GM21526 (cell line): ENCODE measurements around the gene MARVELD3.

ENCODE experiments used
- ATAC-seq: cut with Tn5 transposase; IDR thresholded peaks from one replicate; pipeline ENCODE4 v1.9.1; 2021; ENCODE audit warnings: moderate library complexity; ENCODE audit not compliant: unreplicated experiment, low FRiP score

Gene MARVELD3

GRCh38 chr16:71622088-71622487, 3.9 kb upstream of the MARVELD3 start:
- ATAC-seq = no peak

GRCh38 chr16:71623597-71623996, 2.4 kb upstream of the MARVELD3 start:
- ATAC-seq = no peak

- no peak for ATAC-seq
Measured at GRCh38 chr16:71625113-71625850, 702 bp upstream of the MARVELD3 start.

GRCh38 chr16:71626858-71627213, 852 bp downstream of the MARVELD3 start:
- no peak for ATAC-seq

GRCh38 chr16:71627731-71628181, 1.8 kb downstream of the MARVELD3 start:
- no peak for ATAC-seq

- ATAC-seq = no peak
Measured at GRCh38 chr16:71628810-71629209, 2.8 kb downstream of the MARVELD3 start.

- no peak for ATAC-seq
Measured at GRCh38 chr16:71629278-71630016, 3.5 kb downstream of the MARVELD3 start.

- ATAC-seq = no peak
Measured at GRCh38 chr16:71630808-71631207, 4.8 kb downstream of the MARVELD3 start.

GRCh38 chr16:71631776-71632175, 5.8 kb downstream of the MARVELD3 start:
- ATAC-seq = no peak

- ATAC-seq = no peak
Measured at GRCh38 chr16:71635632-71636031, 9.6 kb downstream of the MARVELD3 start.

GRCh38 chr16:71637398-71637797, 11.4 kb downstream of the MARVELD3 start:
- ATAC-seq = no peak

GRCh38 chr16:71645450-71645849, 19.5 kb downstream of the MARVELD3 start:
- no peak for ATAC-seq

GRCh38 chr16:71647391-71647790, 21.4 kb downstream of the MARVELD3 start:
- ATAC-seq = no peak

- ATAC-seq = no peak
Measured at GRCh38 chr16:71648162-71648561, 22.2 kb downstream of the MARVELD3 start.

- ATAC-seq = no peak
Measured at GRCh38 chr16:71648921-71649320, 22.9 kb downstream of the MARVELD3 start.

GRCh38 chr16:71649704-71650103, 23.7 kb downstream of the MARVELD3 start:
- ATAC-seq = no peak

- no peak for ATAC-seq
Measured at GRCh38 chr16:71658771-71659170, 32.8 kb downstream of the MARVELD3 start.

- no peak for ATAC-seq
Measured at GRCh38 chr16:71659471-71659870, 33.5 kb downstream of the MARVELD3 start.

- ATAC-seq = no peak
Measured at GRCh38 chr16:71666264-71666663, 40.3 kb downstream of the MARVELD3 start.

- no peak for ATAC-seq
Measured at GRCh38 chr16:71666928-71667707, 41.1 kb downstream of the MARVELD3 start.

GRCh38 chr16:71669926-71670536, 44.0 kb downstream of the MARVELD3 start:
- no peak for ATAC-seq
